AG04450 (cell line): ENCODE measurements around the gene TMEM218. TPM values are rescaled to one million over a fixed set of nuclear protein-coding genes. Genes with fewer than 3 reads are reported as not detected.
"Not testable (repeated sequence)": the region's sequence is repeated elsewhere in the genome, so short reads cannot be mapped to it uniquely, and the experiment has no call there.

Experiments used
- CTCF ChIA-PET: fragments of 300-600, 350-600 bp; formaldehyde crosslinking; extraction: SDS; loops from one replicate; lab custom pipeline; 2022; ENCODE audit warnings: antibody characterized with exemption, inconsistent platforms; lab: Charles Lee
- POLR2A ChIA-PET: fragments of 350-600 bp; formaldehyde crosslinking; extraction: SDS; loops from one replicate; lab custom pipeline; 2021; ENCODE audit warnings: antibody characterized with exemption, inconsistent platforms; lab: Yijun Ruan, JAX
- DNase-seq: peaks from one replicate; pipeline ENCODE4 v3.0.0-alpha.2; 2011; ENCODE audit warnings: low read depth, low spot score
- H3K27ac ChIP-seq: one replicate; pipeline ENCODE4 v1.5.1; 2012; ENCODE audit warnings: low read depth, low read length, control low read depth
- H3K27me3 ChIP-seq: one replicate; pipeline ENCODE4 v1.6.0; 2012; ENCODE audit warnings: low read length; ENCODE audit not compliant: control insufficient read depth, insufficient read depth
- H3K4me3 ChIP-seq: 2 replicates; pipeline ENCODE4 v1.5.1; 2011; ENCODE audit warnings: mild to moderate bottlenecking, low read depth, low read length, control low read depth
- H3K9me3 ChIP-seq: 2 replicates; pipeline ENCODE4 v1.5.1; 2012; ENCODE audit warnings: low read length; ENCODE audit not compliant: control insufficient read depth, insufficient read depth
- CTCF ChIP-seq: IDR thresholded peaks from 2 replicates; pipeline ENCODE4 v1.5.1; 2011; ENCODE audit warnings: low read depth, low read length, control low read depth, inconsistent platforms
- polyA plus RNA-seq: library from polyadenylated mRNA; depleted of rRNA; stranded (reverse); fragments of >200 nt; gene quantifications from 2 replicates; pipeline ENCODE4 v1.2.3, GENCODE V29; 2011

The TMEM218 gene
- polyA plus RNA-seq, 1 experiment, result 29.9 TPM

GRCh38 chr11:125091247-125091876 lies 20.1 kb downstream of the TMEM218 start:
- peak overlapping the region; percentile 52 for H3K27ac ChIP-seq
- CTCF ChIA-PET, result interaction anchor here (0.6 to 6.7 kb wide), 51 partner anchors 9 to 787 kb away, joined by 3 to 185 read pairs (median 5); partner anchors contain the start of genes CCDC15, PKNOX2, SLC37A2 and TMEM218

GRCh38 chr11:125090816-125091215 lies 20.6 kb downstream of the TMEM218 start:
- Histone ChIP-seq H3K9me3 (no peaks in the 10 kb centered on the region), H3K4me3 (no peak overlapping the region), H3K27ac (no peak overlapping the region), H3K27me3 (no peaks in the 10 kb centered on the region)
- ChIA-PET POLR2A (interaction anchor here (0.8 to 1.6 kb wide), 2 partner anchors 21 to 51 kb away, joined by 3 to 4 read pairs; partner anchors contain the start of gene TMEM218), CTCF (interaction anchor here (0.6 to 6.7 kb wide), 50 partner anchors 9 to 788 kb away, joined by 3 to 185 read pairs (median 6); partner anchors contain the start of genes CCDC15, PKNOX2, SLC37A2 and TMEM218)
- TF ChIP-seq CTCF, result no peak
- no peak for DNase-seq

More at GRCh38 chr11:125091247-125091876, 20.1 kb downstream of the TMEM218 start:
- Histone ChIP-seq H3K9me3 (no peaks in the 10 kb centered on the region), H3K4me3 (no peak overlapping the region), H3K27me3 (no peaks in the 10 kb centered on the region)
- POLR2A ChIA-PET, result interaction anchor here (0.8 to 1.6 kb wide), 2 partner anchors 20 to 50 kb away, joined by 3 to 4 read pairs; partner anchors contain the start of gene TMEM218
- TF ChIP-seq CTCF, result peak; percentile 80
- peak; percentile 58 for DNase-seq

- not testable (repeated sequence) for DNase-seq, H3K27ac ChIP-seq, H3K9me3 ChIP-seq, H3K27me3 ChIP-seq, H3K4me3 ChIP-seq
- CTCF ChIA-PET, result interaction anchor here (0.9 to 6.7 kb wide), 18 partner anchors 8 to 342 kb away, joined by 4 to 185 read pairs (median 12); partner anchors contain the start of gene PKNOX2
- POLR2A ChIA-PET, result interaction anchor here (1.6 kb wide), 1 partner anchor 52 kb away, joined by 4 read pairs; no protein-coding TSS in a partner anchor
Observed at GRCh38 chr11:125090151-125090550, 21.3 kb downstream of the TMEM218 start.

GRCh38 chr11:125089481-125089880 lies 21.9 kb downstream of the TMEM218 start:
- H3K27ac ChIP-seq, POLR2A ChIA-PET, H3K27me3 ChIP-seq, DNase-seq, H3K9me3 ChIP-seq, H3K4me3 ChIP-seq: not testable (repeated sequence)
- CTCF ChIA-PET, result interaction anchor here (2.1 to 6.7 kb wide), 4 partner anchors 52 to 315 kb away, joined by 12 to 185 read pairs (median 110); no protein-coding TSS in a partner anchor

- CTCF ChIA-PET, result interaction anchor here (2.1 to 6.7 kb wide), 2 partner anchors 53 to 316 kb away, joined by 12 to 185 read pairs; no protein-coding TSS in a partner anchor
- TF ChIP-seq CTCF, result no peak
- POLR2A ChIA-PET, result no interaction called here
- DNase-seq, result no peak
- Histone ChIP-seq H3K27ac (no peak overlapping the region), H3K4me3 (no peak overlapping the region), H3K27me3 (no peaks in the 10 kb centered on the region), H3K9me3 (no peaks in the 10 kb centered on the region; the same call in 1 of the 2 replicates)
Observed at GRCh38 chr11:125088576-125089455, 22.6 kb downstream of the TMEM218 start.
